ENCODE measurements around the gene CIZ1.
A peak's percentile ranks its signal among the peaks of the same experiment; 100 is the strongest.
"Not testable (repeated sequence)": the region's sequence is repeated elsewhere in the genome, so short reads cannot be mapped to it uniquely, and the experiment has no call there.

Gene CIZ1

GRCh38 chr9:128191406-128192046, at the start of gene CIZ1:
Gene CIZ1, minus strand, starts transcription at chr9:128191572. Its CDS starts 715 bp downstream, at chr9:128190857.
- peaks cover 0 to 19% (median 15%) of the 10 kb centered on the region in 5 donors for H3K36me3 ChIP-seq (ENCODE audit: control insufficient read depth in 5 of 5, insufficient read depth in 5 of 5, low read length in 5 of 5)
- no peaks in the 10 kb centered on the region for H3K9me3 ChIP-seq (ENCODE audit: control insufficient read depth in 5 of 5, low read length in 5 of 5)
- H3K4me3 ChIP-seq (ENCODE audit: low read depth in 1 of 5, low read length in 5 of 5) = peak within 1 kb of the TSS; percentile 68 to 99 (median 89)
- peaks cover 2 to 31% (median 28%) of the 10 kb centered on the region in 5 donors for H3K4me1 ChIP-seq (ENCODE audit: control insufficient read depth in 5 of 5, insufficient read depth in 5 of 5, low read length in 5 of 5)
- H3K27me3 ChIP-seq (ENCODE audit: control insufficient read depth in 5 of 5, insufficient read depth in 4 of 5, low read length in 5 of 5) = no peaks in the 10 kb centered on the region
- H3K27ac ChIP-seq (ENCODE audit: low read depth, low read length) = peak within 1 kb of the TSS; percentile 74
- H3K9ac ChIP-seq (ENCODE audit: low read length in 5 of 5) = peak within 1 kb of the TSS; percentile 77 to 98 (median 81)

- Histone ChIP-seq H3K36me3 (ENCODE audit: control insufficient read depth in 5 of 5, insufficient read depth in 5 of 5, low read length in 5 of 5) (peaks cover 0 to 2% (median 0%) of the 10 kb centered on the region in 5 donors), H3K4me3 (ENCODE audit: low read depth in 1 of 5, low read length in 5 of 5) (no peak overlapping the region), H3K4me1 (ENCODE audit: control insufficient read depth in 5 of 5, insufficient read depth in 5 of 5, low read length in 5 of 5) (no peaks in the 10 kb centered on the region), H3K9ac (ENCODE audit: low read length in 5 of 5) (no peak overlapping the region), H3K27ac (ENCODE audit: low read depth, low read length) (no peak overlapping the region), H3K9me3 (ENCODE audit: control insufficient read depth in 5 of 5, low read length in 5 of 5) (no peaks in the 10 kb centered on the region), H3K27me3 (ENCODE audit: control insufficient read depth in 5 of 5, insufficient read depth in 4 of 5, low read length in 5 of 5) (peaks cover 0 to 8% (median 4%) of the 10 kb centered on the region in 5 donors)
Measured at GRCh38 chr9:128233817-128234406, 42.5 kb upstream of the CIZ1 start.

GRCh38 chr9:128232528-128233428, 41.4 kb upstream of the CIZ1 start:
- no peaks in the 10 kb centered on the region for H3K4me1 ChIP-seq (ENCODE audit: control insufficient read depth in 5 of 5, insufficient read depth in 5 of 5, low read length in 5 of 5)
- peaks cover 0 to 8% (median 4%) of the 10 kb centered on the region in 5 donors for H3K27me3 ChIP-seq (ENCODE audit: control insufficient read depth in 5 of 5, insufficient read depth in 4 of 5, low read length in 5 of 5)
- no peak overlapping the region for H3K4me3 ChIP-seq (ENCODE audit: low read depth in 1 of 5, low read length in 5 of 5)
- peaks cover 0 to 2% (median 0%) of the 10 kb centered on the region in 5 donors for H3K36me3 ChIP-seq (ENCODE audit: control insufficient read depth in 5 of 5, insufficient read depth in 5 of 5, low read length in 5 of 5)
- H3K9ac ChIP-seq (ENCODE audit: low read length in 5 of 5) = no peak overlapping the region
- peak overlapping the region; percentile 15 for H3K27ac ChIP-seq (ENCODE audit: low read depth, low read length)
- no peaks in the 10 kb centered on the region for H3K9me3 ChIP-seq (ENCODE audit: control insufficient read depth in 5 of 5, low read length in 5 of 5)

GRCh38 chr9:128231638-128232527, 40.5 kb upstream of the CIZ1 start:
- Histone ChIP-seq H3K9ac (ENCODE audit: low read length in 5 of 5) (no peak overlapping the region), H3K4me1 (ENCODE audit: control insufficient read depth in 5 of 5, insufficient read depth in 5 of 5, low read length in 5 of 5) (no peaks in the 10 kb centered on the region), H3K27ac (ENCODE audit: low read depth, low read length) (peak overlapping the region; percentile 15), H3K9me3 (ENCODE audit: control insufficient read depth in 5 of 5, low read length in 5 of 5) (no peaks in the 10 kb centered on the region), H3K27me3 (ENCODE audit: control insufficient read depth in 5 of 5, insufficient read depth in 4 of 5, low read length in 5 of 5) (peaks cover 0 to 8% (median 4%) of the 10 kb centered on the region in 5 donors), H3K4me3 (ENCODE audit: low read depth in 1 of 5, low read length in 5 of 5) (no peak overlapping the region), H3K36me3 (ENCODE audit: control insufficient read depth in 5 of 5, insufficient read depth in 5 of 5, low read length in 5 of 5) (peaks cover 0 to 2% (median 0%) of the 10 kb centered on the region in 5 donors)

GRCh38 chr9:128230897-128231296, 39.5 kb upstream of the CIZ1 start:
- not testable (repeated sequence) for H3K27ac ChIP-seq (ENCODE audit: low read depth, low read length); H3K27me3 ChIP-seq (ENCODE audit: control insufficient read depth in 5 of 5, insufficient read depth in 4 of 5, low read length in 5 of 5); H3K4me3 ChIP-seq (ENCODE audit: low read depth in 1 of 5, low read length in 5 of 5); H3K4me1 ChIP-seq (ENCODE audit: control insufficient read depth in 5 of 5, insufficient read depth in 5 of 5, low read length in 5 of 5); H3K9ac ChIP-seq (ENCODE audit: low read length in 5 of 5); H3K9me3 ChIP-seq (ENCODE audit: control insufficient read depth in 5 of 5, low read length in 5 of 5); H3K36me3 ChIP-seq (ENCODE audit: control insufficient read depth in 5 of 5, insufficient read depth in 5 of 5, low read length in 5 of 5)

GRCh38 chr9:128226412-128226801, 35.0 kb upstream of the CIZ1 start:
- H3K9ac ChIP-seq (ENCODE audit: low read length in 5 of 5) = no peak overlapping the region
- H3K4me1 ChIP-seq (ENCODE audit: control insufficient read depth in 5 of 5, insufficient read depth in 5 of 5, low read length in 5 of 5) = no peaks in the 10 kb centered on the region
- H3K27ac ChIP-seq (ENCODE audit: low read depth, low read length) = no peak overlapping the region
- H3K9me3 ChIP-seq (ENCODE audit: control insufficient read depth in 5 of 5, low read length in 5 of 5) = no peaks in the 10 kb centered on the region
- H3K4me3 ChIP-seq (ENCODE audit: low read depth in 1 of 5, low read length in 5 of 5) = no peak overlapping the region
- peaks cover 0 to 18% (median 14%) of the 10 kb centered on the region in 5 donors for H3K36me3 ChIP-seq (ENCODE audit: control insufficient read depth in 5 of 5, insufficient read depth in 5 of 5, low read length in 5 of 5)
- H3K27me3 ChIP-seq (ENCODE audit: control insufficient read depth in 5 of 5, insufficient read depth in 4 of 5, low read length in 5 of 5) = no peaks in the 10 kb centered on the region

GRCh38 chr9:128225770-128226411, 34.5 kb upstream of the CIZ1 start:
- no peak overlapping the region for H3K4me3 ChIP-seq (ENCODE audit: low read depth in 1 of 5, low read length in 5 of 5)
- H3K27ac ChIP-seq (ENCODE audit: low read depth, low read length) = no peak overlapping the region
- no peaks in the 10 kb centered on the region for H3K27me3 ChIP-seq (ENCODE audit: control insufficient read depth in 5 of 5, insufficient read depth in 4 of 5, low read length in 5 of 5)
- H3K9me3 ChIP-seq (ENCODE audit: control insufficient read depth in 5 of 5, low read length in 5 of 5) = no peaks in the 10 kb centered on the region
- H3K9ac ChIP-seq (ENCODE audit: low read length in 5 of 5) = no peak overlapping the region
- peaks cover 0 to 18% (median 14%) of the 10 kb centered on the region in 5 donors for H3K36me3 ChIP-seq (ENCODE audit: control insufficient read depth in 5 of 5, insufficient read depth in 5 of 5, low read length in 5 of 5)
- no peaks in the 10 kb centered on the region for H3K4me1 ChIP-seq (ENCODE audit: control insufficient read depth in 5 of 5, insufficient read depth in 5 of 5, low read length in 5 of 5)

GRCh38 chr9:128224877-128225276, 33.5 kb upstream of the CIZ1 start:
- H3K36me3 ChIP-seq (ENCODE audit: control insufficient read depth in 5 of 5, insufficient read depth in 5 of 5, low read length in 5 of 5) = peaks cover 0 to 18% (median 17%) of the 10 kb centered on the region in 5 donors
- no peaks in the 10 kb centered on the region for H3K27me3 ChIP-seq (ENCODE audit: control insufficient read depth in 5 of 5, insufficient read depth in 4 of 5, low read length in 5 of 5)

More at GRCh38 chr9:128224877-128225276, 33.5 kb upstream of the CIZ1 start:
- Histone ChIP-seq H3K9ac (ENCODE audit: low read length in 5 of 5) (no peak overlapping the region), H3K4me1 (ENCODE audit: control insufficient read depth in 5 of 5, insufficient read depth in 5 of 5, low read length in 5 of 5) (no peaks in the 10 kb centered on the region), H3K27ac (ENCODE audit: low read depth, low read length) (no peak overlapping the region), H3K9me3 (ENCODE audit: control insufficient read depth in 5 of 5, low read length in 5 of 5) (no peaks in the 10 kb centered on the region), H3K4me3 (ENCODE audit: low read depth in 1 of 5, low read length in 5 of 5) (no peak overlapping the region)

All from subcutaneous abdominal adipose tissue (tissue), 5 donors.